ENCODE data around the gene BPGM.

Gene BPGM

GRCh38 chr7:134718211-134718875 is 71.7 kb downstream of the BPGM start:
- DNase-seq, result no peak

GRCh38 chr7:134720091-134720935 is 73.7 kb downstream of the BPGM start:
- DNase-seq, result no peak

- no peak for DNase-seq
Observed at GRCh38 chr7:134721171-134721570, 74.5 kb downstream of the BPGM start.

GRCh38 chr7:134722786-134723322 is 76.2 kb downstream of the BPGM start:
- no peak for DNase-seq

GRCh38 chr7:134723892-134724291 is 77.2 kb downstream of the BPGM start:
- no peak for DNase-seq

- DNase-seq, result no peak
Observed at GRCh38 chr7:134724606-134725005, 78.0 kb downstream of the BPGM start.

GRCh38 chr7:134726581-134726980 is 79.9 kb downstream of the BPGM start:
- DNase-seq, result peak in 2 of 58 donors; percentile 3 to 14

GRCh38 chr7:134727711-134728110 is 81.1 kb downstream of the BPGM start:
- no peak for DNase-seq
